ENCODE data around the gene MORF4L2. TPM values are rescaled to one million over a fixed set of nuclear protein-coding genes. Genes with fewer than 3 reads are reported as not detected.
A peak's percentile ranks its signal among the peaks of the same experiment; 100 is the strongest.
"Not testable (repeated sequence)": the region's sequence is repeated elsewhere in the genome, so short reads cannot be mapped to it uniquely, and the experiment has no call there.

The MORF4L2 gene
- total RNA-seq, 1 donor from 2014 or later, result 405 TPM

DNA sequence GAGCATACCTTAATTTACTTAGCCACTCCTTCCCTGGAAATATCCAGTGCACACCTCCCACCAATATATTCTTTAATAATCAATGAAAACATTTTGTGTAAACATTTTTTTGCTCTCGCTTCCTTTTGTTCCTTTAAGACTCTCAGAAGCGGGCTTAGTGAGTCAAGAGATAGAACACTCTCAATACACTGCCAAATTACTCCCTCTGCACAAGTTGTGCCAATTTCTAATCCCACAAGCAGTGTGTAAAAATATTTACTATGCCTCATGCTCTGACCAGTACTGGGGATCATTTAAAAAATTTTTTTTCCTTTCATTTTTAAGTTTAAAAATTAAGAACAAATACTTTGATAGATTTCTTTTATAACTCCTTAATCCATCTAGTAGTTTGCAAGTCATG, 5.1 kb downstream of the MORF4L2 start:
- no peak for DNase-seq (ENCODE audit: extremely low read depth, low read depth, low spot score)

DNA sequence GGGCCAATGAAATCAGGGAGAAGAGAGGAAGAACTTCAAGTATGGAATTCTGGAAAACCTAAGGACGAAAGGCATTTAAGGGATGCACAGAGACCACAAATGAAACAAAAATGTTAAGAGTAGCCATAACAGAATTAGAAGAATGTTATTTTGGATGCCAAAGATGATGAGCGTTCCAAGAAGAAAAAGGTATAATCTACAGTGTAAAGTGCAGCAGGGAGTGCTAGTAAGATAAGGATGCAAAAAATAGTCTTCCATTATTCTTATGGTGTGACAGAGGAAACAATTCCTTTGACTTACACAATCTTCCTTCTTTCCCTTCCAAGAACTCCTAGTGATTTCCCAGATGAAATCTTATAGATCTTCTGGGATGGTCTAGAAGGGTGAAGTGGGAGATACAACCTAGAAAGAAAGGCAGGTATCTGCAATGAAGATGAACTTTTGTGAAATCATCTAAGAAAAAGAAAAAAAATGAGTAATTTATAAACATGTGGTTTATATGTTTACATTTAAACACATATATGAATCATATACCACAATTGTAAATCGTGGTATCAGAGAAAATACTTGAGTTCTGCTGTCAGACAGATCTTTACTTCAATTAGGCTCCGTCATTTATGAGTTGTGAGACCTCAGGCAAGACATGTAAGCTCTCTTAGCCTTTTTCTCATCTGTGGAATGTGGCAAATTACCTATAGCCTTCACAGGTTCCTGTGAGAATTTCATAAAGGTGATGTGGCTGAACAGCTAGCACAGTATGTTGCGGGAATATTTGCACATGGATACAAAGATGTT, 8.1 kb downstream of the MORF4L2 start:
- no peak for DNase-seq (ENCODE audit: extremely low read depth, low read depth, low spot score)

DNA sequence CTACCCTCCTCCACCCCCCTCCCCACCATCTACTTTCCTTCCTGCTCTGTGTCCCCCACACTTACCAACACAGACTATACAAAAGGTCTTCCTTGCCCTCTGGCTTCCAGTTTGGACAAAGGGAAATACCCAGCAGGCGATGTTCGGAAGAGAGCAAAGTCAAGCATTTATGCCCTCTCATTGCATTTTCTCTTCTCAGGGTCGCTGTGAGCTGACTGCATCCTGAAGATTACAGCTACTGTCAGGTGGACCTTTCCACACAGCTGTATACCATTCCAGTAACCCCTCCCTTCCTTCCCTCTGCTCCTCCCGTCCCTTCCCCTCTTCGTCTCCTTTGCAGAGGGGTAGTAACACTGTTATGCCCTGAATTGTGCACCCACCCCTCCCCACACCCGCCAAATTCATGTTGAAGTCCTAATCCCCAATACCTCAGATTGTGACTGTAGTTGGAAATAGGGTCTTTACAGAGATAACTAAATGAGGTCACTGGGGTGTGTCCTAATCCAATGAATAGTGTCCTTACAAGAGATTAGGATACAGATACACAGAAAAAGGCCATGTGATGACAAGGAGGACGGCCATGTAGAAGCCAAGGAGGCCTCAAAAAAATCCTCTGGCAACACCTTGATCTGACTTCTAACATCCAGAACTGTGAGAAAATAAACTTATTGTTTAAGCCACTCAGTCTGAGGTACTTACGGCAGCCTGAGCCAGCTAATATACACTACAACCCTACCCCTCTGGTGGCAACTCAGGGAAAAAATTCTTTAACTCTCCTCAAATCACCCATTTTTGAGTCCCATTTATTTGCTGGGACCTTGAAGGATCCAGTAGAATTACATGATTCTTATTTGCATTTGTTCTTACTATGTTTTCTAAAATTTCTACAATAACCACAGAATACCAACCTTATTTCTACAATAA, 11.7 kb downstream of the MORF4L2 start:
- DNase-seq (ENCODE audit: extremely low read depth, low read depth, low spot score), result no peak

DNA sequence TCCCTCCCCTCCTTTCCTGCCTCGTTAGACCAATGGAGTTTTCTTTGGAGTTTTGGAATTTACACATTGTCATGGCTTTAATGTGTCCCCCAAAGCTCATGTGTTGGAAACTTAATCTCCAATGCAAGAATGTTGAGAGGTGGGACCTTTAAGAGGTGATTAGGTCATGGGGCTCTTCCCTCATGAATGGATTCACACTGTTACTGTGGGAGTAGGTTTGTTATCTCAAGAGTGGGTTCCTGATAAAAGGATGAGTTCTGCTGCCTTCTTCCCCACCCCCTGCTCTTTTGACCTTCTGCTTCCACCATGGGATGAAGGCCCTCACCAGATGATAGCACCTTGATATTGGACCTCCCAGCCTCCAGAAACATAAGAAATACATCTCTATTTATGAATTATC, 16.8 kb downstream of the MORF4L2 start:
- no peak for DNase-seq (ENCODE audit: extremely low read depth, low read depth, low spot score)

DNA sequence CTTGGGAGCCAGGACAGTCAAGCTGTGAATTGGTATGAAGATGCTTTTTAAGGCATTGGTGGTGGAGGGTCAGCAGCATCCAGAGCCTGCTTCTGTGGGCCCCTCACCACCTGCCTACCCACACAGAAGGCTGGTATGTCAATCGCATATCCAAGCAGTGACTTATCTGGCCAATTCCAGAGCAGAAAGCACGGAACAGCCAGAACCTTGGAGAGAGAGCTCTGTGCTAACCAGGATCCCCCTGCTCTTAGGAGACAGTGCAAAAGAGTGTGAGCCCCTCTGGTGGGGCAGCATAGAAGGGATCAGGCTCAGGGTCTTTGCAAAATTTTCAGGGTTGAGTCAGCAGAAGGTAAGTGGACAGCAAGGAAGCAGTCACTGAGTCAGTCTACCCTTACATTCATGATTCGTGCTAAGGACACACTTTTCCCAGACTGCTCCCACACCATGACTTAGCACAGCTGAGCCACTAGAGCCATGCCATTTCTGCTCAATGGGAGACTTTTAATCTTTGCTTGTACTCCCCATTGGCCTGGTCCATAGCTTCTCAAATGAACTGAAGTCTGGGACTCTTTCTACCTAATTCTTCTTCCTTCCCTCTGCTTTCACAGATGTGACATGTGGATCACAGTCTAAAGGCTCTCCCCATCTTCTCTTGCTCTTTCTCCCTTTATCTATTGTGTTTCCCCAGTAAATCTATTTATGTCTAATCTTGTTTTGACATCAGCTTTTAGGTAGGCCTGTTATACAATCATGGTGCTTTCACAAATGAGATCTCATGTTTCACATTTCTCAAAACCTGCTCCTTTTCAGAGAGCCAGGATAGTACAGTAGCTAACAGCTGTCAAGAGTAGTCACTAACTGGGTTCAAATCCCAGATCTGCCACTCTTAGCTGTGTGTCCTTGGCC, 20.0 kb downstream of the MORF4L2 start:
- no peak for DNase-seq (ENCODE audit: extremely low read depth, low read depth, low spot score)

DNA sequence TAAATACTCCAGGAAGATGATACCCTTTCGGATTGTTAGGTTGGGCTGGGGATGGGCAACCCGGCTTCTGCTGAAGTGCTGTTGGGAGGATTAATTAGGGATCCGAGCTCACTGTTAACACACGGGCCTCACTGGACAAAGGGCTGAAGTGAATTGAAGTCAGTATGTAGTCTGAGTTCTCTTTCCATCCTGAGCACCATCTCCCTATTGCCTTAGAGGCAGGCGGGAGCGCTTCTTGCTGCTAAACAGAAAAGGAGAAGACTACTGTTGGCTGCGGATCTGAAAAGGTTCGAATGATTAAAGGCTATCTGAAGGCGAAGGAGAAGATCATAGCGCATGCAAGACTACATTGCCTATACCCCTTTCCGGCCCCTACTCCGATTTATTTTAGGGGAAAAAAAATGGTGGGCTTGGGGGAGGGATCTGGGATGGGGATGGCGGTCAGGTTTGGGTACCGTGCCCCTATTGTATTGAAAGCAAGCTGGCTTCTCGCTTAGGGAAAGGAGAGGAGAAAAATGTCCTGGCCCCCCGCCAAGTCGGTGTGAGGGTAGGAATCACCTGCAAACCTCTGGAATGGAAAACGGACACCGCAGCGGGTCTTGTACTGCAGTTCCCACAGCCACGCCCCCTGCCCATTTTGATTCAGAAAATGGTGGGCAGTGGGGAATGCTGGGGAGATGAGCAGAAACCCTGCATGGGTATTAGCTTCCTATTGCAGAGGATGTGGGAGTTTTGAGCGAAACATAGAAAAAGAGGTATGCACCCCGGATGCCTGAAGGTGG, 22.3 kb downstream of the MORF4L2 start:
- DNase-seq (ENCODE audit: extremely low read depth, low read depth, low spot score), result no peak

DNA sequence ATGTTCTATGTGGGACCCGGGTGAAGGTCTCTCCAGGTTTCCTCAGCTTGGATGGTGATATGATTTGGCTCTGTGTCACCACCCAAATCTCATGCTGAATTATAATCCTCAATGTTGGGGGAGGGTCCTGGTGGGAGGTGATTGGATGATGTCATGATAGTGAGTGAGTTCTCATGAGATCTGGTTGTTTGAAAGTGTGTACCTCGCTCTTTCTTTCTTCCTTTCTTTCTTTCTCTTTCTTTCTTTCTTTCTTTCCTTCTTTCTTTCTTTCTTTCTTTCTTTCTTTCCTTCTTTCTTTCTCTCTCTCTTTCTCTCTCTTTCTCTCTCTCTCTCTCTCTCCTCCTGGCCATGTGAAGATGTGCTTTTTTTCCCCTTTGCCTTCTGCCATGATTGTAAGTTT, 27.0 kb downstream of the MORF4L2 start:
- not testable (repeated sequence) for DNase-seq (ENCODE audit: extremely low read depth, low read depth, low spot score)

DNA sequence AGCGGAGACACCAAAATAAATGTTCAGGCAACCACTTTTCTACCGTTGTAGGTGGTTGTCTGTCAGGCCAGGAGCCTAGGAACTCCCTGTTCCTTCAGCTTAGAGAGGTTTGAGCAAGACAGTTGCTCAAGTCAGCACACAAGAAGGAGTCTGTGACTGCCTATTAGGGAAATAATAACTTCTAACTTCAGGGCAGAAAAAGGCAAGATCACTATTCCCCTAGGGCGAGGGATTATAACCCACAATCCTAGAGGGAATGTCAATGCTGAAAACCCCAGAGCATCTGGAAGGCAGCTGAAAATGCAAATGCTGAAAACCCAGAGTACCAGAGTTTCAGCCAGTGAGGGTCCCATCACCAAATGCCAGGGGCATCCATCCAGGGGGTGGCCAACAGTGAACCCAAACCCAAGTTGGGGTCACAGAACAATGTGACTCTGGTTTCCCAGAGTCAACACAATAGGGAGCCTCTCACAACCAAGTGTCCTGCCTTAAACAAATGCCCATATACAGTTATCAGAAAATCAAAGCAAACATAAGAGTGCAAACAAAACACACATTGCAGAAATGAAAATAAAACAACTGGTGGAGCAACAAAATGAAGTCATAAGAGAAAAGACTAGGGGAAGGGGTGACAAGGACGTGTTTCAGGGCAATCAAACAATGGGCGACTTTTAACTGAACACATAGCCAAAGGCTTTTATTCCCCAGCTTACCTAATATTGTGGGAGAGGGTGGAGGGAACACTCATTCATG, 27.6 kb downstream of the MORF4L2 start:
- no peak for DNase-seq (ENCODE audit: extremely low read depth, low read depth, low spot score)

DNA sequence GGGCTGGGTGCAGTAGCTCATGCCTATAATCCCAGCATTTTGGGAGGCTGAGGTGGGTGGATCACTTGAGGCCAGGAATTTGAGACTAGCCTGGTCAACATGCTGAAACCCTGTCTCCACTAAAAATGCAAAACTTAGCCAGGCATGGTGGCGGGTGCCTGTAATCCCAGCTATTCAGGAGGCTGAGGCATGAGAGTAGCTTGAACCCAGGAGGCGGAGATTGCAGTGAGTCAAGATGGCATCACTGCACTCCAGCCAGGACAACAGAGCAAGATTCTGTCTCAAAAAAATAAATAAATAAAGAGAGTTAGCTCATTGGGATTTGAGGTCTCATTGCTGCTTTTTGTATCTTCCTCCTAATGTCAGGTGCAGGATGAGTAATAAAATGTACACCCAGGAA, 29.4 kb downstream of the MORF4L2 start:
- not testable (repeated sequence) for DNase-seq (ENCODE audit: extremely low read depth, low read depth, low spot score)

DNA sequence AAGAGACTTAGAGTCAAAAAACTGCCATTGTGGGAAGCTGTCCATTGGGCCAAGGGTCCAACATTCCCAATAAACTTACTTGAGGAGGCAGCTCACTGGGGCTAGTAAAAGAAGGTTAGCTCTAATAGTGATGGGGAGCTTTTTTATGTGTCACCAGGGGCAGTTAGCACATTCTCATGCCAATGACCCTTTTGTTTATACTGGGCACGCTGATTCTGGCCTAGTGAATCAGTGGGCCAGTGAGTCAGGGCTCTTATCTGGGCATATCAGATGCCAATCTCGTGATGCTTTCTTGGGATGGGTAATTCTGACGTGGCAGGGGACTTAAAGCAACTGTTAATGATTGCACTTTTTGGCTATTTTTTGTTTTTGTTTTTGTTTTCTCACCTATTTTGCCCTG, 29.9 kb downstream of the MORF4L2 start:
- peak; percentile 12 for DNase-seq (ENCODE audit: extremely low read depth, low read depth, low spot score)

DNA sequence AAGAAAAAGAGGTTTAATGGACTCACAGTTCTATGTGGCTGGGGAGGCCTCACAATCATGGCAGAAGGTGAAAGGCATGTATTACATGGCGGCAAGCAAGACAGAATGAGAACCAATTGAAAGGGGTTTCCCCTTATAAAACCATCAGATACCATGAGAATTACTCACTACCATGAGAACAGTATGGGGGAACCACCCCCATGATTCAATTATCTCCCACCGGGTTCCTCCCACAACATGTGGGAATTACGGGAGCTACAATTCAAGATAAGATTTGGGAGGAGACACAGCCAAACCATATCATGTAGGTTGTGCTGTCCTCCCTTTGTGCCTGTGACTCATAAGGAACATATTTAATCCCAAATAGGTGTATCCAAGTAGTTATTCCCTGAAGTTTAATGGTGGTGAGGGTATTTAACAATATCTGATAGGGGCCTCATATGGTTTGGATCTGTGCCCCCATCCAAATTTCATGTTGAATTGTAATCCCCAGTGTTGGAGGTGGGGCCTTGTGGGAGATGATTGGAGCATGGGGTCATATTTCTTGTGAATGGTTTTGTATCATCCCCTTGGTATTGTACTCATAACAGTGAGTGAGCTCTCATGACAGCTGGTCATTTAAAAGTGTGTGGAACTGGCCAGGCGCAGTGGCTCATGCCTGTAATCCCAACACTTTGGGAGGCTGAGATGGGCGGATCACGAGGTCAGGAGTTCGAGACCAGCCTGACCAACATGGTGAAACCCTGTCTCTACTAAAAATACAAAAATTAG, 31.1 kb downstream of the MORF4L2 start:
- DNase-seq (ENCODE audit: extremely low read depth, low read depth, low spot score), result not testable (repeated sequence)

DNA sequence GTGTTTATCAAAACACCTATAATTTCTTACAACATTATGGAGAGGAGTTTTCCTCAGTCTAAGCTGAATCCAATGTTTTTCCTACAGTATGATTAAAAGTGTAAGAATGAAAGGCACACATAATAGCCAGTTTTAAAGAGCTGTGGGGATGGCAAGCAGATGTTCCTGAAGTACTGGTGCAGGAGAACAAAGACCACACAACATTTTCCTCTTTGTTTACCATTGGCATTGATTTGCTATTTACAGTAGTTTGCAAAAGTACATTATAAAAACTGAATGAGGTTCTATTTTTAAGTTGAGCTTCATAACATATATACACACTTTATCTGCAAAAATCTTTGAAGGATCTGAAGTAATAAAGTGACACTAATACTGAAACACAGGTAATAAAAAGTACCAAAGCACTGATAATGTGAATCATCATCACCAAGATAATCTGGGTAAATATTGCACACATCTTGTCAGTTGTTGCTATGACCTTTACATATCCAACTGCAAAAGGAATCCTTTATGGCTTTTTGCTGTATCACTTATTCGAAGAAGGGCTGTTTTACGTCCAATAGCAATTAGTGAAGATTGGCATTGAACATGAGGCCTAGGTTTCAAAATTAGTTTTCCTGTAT, 35.2 kb downstream of the MORF4L2 start:
- DNase-seq (ENCODE audit: extremely low read depth, low read depth, low spot score), result no peak

DNA sequence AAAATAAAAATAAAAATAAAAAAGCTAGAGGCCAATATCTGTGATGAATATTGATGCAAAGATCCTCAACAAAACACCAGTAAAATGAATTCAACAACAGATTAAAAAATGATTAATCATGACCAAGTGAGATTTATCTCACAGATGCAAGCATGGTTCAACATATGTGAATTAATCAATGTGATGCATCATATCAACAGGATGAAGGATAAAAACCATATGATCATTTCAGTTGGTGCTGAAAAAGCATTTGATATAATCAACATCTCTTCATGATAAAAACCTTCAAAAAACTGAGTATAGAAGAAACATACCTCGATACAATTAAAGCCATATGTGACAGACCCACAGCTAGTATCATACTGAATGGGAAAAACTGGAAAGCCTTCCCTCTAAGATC, 38.9 kb downstream of the MORF4L2 start:
- DNase-seq (ENCODE audit: extremely low read depth, low read depth, low spot score), result no peak

DNA sequence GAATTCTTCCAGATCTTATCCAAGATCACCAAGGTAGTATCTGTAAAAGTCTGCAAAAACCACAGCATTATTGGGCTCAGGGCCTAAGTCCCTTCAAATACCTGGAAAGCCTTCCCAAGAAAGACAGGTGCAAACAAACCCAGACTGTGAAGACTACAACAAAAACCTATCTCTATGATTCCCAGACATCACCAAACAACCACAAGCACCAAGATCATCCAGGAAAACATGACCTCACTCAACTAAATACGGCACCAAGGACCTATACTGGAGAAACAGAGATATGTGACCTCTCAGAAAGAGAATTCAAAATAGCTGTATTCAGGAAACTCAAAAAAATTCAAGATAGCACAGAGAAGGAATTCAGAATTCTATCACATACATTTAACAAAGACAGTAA, 42.4 kb downstream of the MORF4L2 start:
- DNase-seq (ENCODE audit: extremely low read depth, low read depth, low spot score), result no peak

DNA sequence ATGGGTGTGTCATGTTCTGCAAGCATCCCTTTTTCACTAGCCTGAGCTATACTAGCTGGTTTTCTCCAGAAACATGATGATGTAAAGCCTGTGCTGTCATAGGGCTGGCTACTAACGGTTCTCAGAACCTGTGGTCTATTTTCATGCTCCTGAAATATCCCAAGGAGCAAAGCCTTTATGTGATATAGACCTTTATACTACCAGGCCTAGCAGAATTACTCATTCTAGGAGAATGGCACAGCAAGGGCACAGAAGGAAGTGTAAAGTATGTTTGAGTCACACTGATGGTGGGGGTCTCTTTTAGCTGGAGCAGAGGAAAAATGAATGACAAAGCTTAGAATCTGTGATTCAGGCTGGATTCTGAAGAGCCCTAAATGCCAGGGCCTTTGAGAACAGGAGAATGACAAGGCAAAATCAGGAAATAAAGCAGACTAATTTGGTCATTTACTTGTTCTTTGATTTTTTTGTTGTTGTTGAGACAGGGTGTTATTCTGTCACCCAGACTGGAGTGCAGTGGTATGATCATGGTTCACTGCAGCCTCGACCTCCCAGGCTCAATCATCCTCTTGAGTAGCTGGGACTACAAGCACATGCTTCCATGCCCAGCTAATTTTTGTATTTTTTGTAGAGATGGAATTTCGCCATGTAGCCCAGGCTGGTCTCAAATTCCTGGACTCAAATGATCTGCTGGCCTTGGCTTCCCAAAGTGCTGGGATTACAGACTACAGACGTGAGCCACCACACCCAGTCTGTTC, 45.9 kb downstream of the MORF4L2 start:
- DNase-seq (ENCODE audit: extremely low read depth, low read depth, low spot score), result no peak

DNA sequence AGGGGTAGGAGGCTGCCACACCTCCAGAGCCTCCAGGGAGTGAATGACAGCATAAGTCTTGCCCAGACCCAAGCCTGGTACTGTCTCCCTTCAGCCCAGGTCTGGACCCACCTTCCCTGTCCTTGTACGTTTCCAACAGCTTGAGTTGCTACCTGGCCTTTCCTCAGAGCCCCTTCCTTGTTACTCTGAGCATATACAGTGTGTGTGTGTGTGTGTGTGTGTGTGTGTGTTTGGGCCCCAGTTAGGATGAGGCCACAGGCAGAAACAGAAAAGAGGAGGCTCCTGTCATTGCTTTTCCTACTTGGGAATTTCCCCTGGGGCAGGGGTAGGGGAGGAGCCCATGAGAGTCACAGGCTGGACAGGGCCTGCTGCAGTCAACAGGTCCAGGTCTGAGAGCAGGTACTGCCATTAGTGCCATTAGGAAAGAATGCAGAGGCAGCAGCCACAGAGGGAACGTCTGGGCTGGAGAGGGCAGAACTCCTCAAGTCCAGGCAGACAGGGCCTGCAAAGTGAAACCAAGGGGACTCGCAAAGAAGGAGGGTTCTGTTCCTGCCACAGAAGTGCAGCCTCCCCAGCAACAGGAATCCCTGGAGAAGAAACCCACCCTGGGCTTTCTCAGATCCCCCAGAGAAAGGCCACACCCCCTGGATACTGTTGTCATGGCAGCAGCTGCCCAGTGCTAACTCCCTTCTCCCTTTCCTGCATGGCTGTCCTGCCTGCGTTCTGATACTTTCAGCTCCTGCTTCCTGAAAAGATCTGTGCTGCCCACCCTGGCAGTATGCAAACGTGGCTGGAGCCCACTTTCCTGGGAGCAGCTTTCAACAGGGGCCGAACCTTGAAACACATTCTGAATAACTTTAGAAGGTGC, 47.8 kb downstream of the MORF4L2 start:
- DNase-seq (ENCODE audit: extremely low read depth, low read depth, low spot score), result not testable (repeated sequence)

Measured in glomerular endothelial cell (primary cell).